ENCODE measurements around the gene MYO3B. TPM values are rescaled to one million over a fixed set of nuclear protein-coding genes. Genes with fewer than 3 reads are reported as not detected.
A peak's percentile ranks its signal among the peaks of the same experiment; 100 is the strongest.
"Not testable (repeated sequence)": the region's sequence is repeated elsewhere in the genome, so short reads cannot be mapped to it uniquely, and the experiment has no call there.

Gene MYO3B
- total RNA-seq, 2 donors from 2014 or later = 2.0 to 4.7 TPM

DNA sequence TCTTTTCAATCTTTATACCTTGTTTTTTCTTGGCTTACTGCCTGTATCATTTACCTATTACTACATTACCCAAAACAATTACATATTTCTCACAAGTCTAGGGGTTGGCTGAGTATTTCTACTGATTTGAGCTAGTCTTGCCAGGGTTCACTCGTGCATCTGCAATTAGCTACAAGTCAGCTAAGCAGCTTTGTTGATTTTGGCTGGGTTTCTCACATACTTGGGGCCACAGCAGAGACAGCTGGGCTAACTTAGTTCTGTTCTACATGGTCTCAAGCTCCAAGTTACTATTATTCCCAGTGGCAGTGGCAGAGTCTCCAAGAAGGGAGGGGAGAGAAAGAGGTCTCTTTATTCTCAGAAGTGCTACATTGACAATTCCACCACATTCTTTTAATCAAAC is 482.5 kb downstream of the MYO3B start:
- Histone ChIP-seq H3K27ac (no peak overlapping the region), H3K4me1 (peaks cover 8% of the 10 kb centered on the region), H3K9me3 (no peaks in the 10 kb centered on the region), H3K4me3 (no peak overlapping the region), H3K36me3 (replicated peaks in 1 of 2; ENCODE audit: insufficient read depth in 1 of 2, low read depth in 2 of 2) (no peaks in the 10 kb centered on the region), H3K27me3 (no peaks in the 10 kb centered on the region)
- intact Hi-C loops (cut with DNase I) = no loop called here
- ATAC-seq (no peak), DNase-seq (peak in 2 of 4 donors; percentile 28 to 30)
- TF ChIP-seq, protein P1, sequence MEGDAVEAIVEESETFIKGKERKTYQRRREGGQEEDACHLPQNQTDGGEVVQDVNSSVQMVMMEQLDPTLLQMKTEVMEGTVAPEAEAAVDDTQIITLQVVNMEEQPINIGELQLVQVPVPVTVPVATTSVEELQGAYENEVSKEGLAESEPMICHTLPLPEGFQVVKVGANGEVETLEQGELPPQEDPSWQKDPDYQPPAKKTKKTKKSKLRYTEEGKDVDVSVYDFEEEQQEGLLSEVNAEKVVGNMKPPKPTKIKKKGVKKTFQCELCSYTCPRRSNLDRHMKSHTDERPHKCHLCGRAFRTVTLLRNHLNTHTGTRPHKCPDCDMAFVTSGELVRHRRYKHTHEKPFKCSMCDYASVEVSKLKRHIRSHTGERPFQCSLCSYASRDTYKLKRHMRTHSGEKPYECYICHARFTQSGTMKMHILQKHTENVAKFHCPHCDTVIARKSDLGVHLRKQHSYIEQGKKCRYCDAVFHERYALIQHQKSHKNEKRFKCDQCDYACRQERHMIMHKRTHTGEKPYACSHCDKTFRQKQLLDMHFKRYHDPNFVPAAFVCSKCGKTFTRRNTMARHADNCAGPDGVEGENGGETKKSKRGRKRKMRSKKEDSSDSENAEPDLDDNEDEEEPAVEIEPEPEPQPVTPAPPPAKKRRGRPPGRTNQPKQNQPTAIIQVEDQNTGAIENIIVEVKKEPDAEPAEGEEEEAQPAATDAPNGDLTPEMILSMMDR (IDR thresholded peaks at IDR 0.05) = no peak
- 0 to 4% methylated on average over 1 of the region's 1 CpG for WGBS, 2 donors

DNA sequence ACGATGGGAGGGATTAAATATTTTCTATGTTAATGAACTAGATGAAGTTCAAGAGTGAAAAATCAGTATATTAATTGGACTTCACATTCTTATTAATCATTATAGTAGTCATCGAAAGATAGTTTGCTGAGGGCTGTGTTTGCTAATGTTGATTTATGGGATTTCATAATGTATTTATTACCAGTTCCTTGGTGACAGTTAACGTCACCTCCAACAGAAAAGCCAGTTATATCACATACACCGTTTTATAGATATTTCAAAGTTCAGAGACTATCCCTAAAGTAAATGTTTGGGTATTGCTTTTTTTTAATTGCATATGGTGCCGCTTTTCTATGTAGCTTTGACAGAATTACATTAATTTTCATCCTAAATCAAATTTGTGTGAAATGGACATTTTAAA is 487.8 kb downstream of the MYO3B start:
- ATAC-seq = no peak
- 44 to 45% methylated on average over 5 of the region's 5 CpGs for WGBS, 2 donors
- H3K4me3 ChIP-seq = no peak overlapping the region
- H3K27ac ChIP-seq = no peak overlapping the region
- H3K9me3 ChIP-seq = no peaks in the 10 kb centered on the region
- no peak for DNase-seq
- TF ChIP-seq POLR2A (IDR thresholded peaks at IDR 0.05) = no peak
- TF ChIP-seq, protein P1 (IDR thresholded peaks at IDR 0.05) = no peak
- intact Hi-C loops (cut with DNase I) = no loop called here
- H3K4me1 ChIP-seq = no peaks in the 10 kb centered on the region
- H3K27me3 ChIP-seq = no peaks in the 10 kb centered on the region
- H3K36me3 ChIP-seq (replicated peaks in 1 of 2; ENCODE audit: insufficient read depth in 1 of 2, low read depth in 2 of 2) = no peaks in the 10 kb centered on the region

DNA sequence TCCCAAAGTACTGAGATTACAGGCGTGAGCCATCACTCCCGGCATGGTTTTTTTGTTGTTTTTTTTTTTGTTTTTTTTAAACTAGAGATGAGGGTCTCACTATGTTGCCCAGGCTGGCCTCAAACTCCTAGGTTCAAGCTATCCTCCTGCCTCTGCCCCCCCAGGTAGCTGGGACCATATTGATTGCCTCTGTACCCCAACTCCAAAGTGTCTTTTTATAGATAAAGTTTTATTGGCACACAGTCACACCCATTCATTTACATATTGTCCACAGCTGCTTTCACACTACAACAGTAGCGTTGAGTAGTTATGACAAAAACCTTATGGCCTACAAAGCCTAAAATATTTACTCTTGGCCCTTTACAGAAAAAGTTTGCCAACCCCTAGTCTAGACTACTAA is 492.0 kb downstream of the MYO3B start:
- H3K36me3 ChIP-seq (replicated peaks in 1 of 2; ENCODE audit: insufficient read depth in 1 of 2, low read depth in 2 of 2) = no peaks in the 10 kb centered on the region
- intact Hi-C loops (cut with DNase I) = no loop called here
- H3K27ac ChIP-seq = no peak overlapping the region
- H3K4me1 ChIP-seq = no peaks in the 10 kb centered on the region
- no peaks in the 10 kb centered on the region for H3K9me3 ChIP-seq
- no peaks in the 10 kb centered on the region for H3K27me3 ChIP-seq
- DNase-seq (no peak), ATAC-seq (no peak)
- H3K4me3 ChIP-seq = no peak overlapping the region
- 96 to 98% methylated on average over 3 of the region's 3 CpGs for WGBS, 2 donors
- TF ChIP-seq POLR2A (IDR thresholded peaks at IDR 0.05) = no peak
- TF ChIP-seq, protein P1 (IDR thresholded peaks at IDR 0.05) = no peak

DNA sequence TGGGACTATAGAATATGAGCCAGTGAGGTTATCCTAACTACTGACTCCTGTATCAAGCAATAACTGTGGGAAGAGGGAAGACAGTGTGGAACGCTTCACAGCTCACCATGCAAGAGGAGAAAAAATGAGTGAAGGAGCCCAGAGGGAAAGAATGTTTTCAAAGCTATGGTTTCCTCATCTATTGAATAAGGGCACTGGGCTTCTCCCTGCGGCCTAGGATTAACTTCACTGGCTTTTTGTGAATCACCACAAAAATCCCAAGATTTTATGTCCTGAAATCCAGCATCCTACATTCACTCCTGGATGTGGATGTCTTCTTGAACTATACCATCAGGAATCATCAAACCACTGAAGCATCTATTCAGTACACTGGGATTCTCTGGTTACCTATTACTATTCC is 492.7 kb downstream of the MYO3B start:
- intact Hi-C loops (cut with DNase I) = no loop called here
- DNase-seq (no peak), ATAC-seq (no peak)
- TF ChIP-seq, protein P1 (IDR thresholded peaks at IDR 0.05) = no peak
- no peak for TF ChIP-seq POLR2A (IDR thresholded peaks at IDR 0.05)
- H3K36me3 ChIP-seq (replicated peaks in 1 of 2; ENCODE audit: insufficient read depth in 1 of 2, low read depth in 2 of 2) = no peaks in the 10 kb centered on the region
- H3K27me3 ChIP-seq = no peaks in the 10 kb centered on the region
- H3K9me3 ChIP-seq = no peaks in the 10 kb centered on the region
- H3K4me3 ChIP-seq = no peak overlapping the region
- no peak overlapping the region for H3K27ac ChIP-seq
- whole genome bisulfite sequencing, 2 donors = 94 to 95% methylated on average over 2 of the region's 2 CpGs
- no peaks in the 10 kb centered on the region for H3K4me1 ChIP-seq

DNA sequence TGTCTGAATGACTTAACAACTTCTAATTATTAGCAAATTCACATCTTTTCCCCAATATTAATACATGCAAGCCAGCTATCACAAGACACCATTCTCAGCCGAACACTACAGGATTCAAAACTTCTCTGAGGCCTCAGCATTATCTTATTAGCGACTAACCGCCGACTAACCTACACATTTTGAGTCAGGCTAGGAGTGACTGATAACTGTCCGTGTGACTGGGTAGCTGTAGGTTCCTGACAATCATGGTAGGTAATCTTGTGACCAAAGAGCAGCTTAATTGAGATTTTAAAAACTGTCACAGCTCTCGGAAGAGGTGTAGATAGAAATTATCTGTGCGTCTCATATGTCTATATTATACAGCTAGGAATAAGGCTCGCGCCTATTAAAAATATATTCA is 493.1 kb downstream of the MYO3B start:
- Histone ChIP-seq H3K27me3 (no peaks in the 10 kb centered on the region), H3K27ac (no peak overlapping the region), H3K4me1 (no peaks in the 10 kb centered on the region), H3K4me3 (no peak overlapping the region), H3K9me3 (no peaks in the 10 kb centered on the region), H3K36me3 (replicated peaks in 1 of 2; ENCODE audit: insufficient read depth in 1 of 2, low read depth in 2 of 2) (no peaks in the 10 kb centered on the region)
- TF ChIP-seq, protein P1 (IDR thresholded peaks at IDR 0.05) = no peak
- no peak for TF ChIP-seq POLR2A (IDR thresholded peaks at IDR 0.05)
- DNase-seq (no peak), ATAC-seq (no peak)
- 81 to 82% methylated on average over 9 of the region's 9 CpGs for WGBS, 2 donors
- intact Hi-C loops (cut with DNase I) = no loop called here

DNA sequence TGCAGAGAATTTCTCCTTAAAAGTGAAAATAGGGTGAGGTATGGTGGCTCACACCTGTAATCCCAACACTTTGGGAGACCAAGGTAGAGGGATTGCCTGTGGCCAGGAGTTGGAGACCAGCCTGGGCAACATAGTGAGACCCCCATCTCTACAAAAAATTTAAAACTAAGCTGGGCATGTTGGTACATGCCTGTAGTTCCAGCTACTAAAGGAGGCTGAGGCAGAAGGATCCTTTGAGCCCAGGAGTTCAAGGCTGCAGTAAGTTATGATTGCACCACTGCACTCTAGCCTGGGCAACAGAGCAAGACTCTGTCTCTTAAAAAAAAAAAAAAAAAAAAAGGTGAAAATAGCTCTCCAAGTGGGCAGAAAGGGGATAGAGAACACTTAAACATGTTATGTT is 496.3 kb downstream of the MYO3B start:
- H3K4me1 ChIP-seq; H3K27me3 ChIP-seq; DNase-seq; H3K9me3 ChIP-seq; H3K4me3 ChIP-seq; H3K27ac ChIP-seq; intact Hi-C loops (cut with DNase I); H3K36me3 ChIP-seq (replicated peaks in 1 of 2; ENCODE audit: insufficient read depth in 1 of 2, low read depth in 2 of 2); ATAC-seq: not testable (repeated sequence)

All from body of pancreas (tissue), 4 donors.